Measurements from ENCODE around the gene CTSK. TPM values are rescaled to one million over a fixed set of nuclear protein-coding genes. Genes with fewer than 3 reads are reported as not detected.

CTSK gene
- total RNA-seq, 2 donors from 2014 or later: 6.1 to 8.4 TPM

DNA sequence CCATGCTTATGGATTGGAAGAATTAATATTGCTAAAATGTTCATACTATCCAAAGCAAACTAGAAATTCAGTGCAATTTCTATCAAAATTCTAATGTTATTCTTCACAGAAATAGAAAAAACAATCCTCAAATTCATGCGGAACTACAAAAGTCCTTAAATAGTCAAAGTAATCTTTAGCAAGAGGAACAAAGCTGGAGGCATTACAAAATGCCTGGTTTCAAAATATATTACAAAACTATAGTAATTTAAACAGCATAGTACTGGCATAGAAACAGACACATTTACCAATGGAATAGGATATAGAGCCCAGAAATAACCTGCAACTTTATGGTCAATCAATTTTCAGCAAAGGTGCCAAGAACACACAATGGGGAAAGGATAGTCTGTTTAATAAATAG lies 46.3 kb downstream of the CTSK start:
- Mint-ChIP-seq H3K4me3 (no peak overlapping the region), H3K36me3 (ENCODE audit: low read depth) (peaks cover 3% of the 10 kb centered on the region), H3K4me1 (peaks cover 2% of the 10 kb centered on the region), H3K9me3 (peaks cover 9% of the 10 kb centered on the region), H3K27ac (no peak overlapping the region), H3K27me3 (ENCODE audit: insufficient read depth) (no peaks in the 10 kb centered on the region)
- H3K27me3 ChIP-seq (ENCODE audit: control insufficient read depth, insufficient read depth, low read length, poor library complexity, severe bottlenecking): no peaks in the 10 kb centered on the region
- peaks cover 12% of the 10 kb centered on the region for H3K9me3 ChIP-seq (ENCODE audit: control insufficient read depth, low read length)
- H3K27ac ChIP-seq (ENCODE audit: low read depth, low read length): no peak overlapping the region
- WGBS, 2 experiments (ENCODE audit: insufficient coverage in 1 of 2, insufficient read length in 1 of 2): 100% methylated on average over 1 of the region's 1 CpG; no CpG with 5 or more reads in 1 of the 2 experiments
- TF ChIP-seq, protein P1, sequence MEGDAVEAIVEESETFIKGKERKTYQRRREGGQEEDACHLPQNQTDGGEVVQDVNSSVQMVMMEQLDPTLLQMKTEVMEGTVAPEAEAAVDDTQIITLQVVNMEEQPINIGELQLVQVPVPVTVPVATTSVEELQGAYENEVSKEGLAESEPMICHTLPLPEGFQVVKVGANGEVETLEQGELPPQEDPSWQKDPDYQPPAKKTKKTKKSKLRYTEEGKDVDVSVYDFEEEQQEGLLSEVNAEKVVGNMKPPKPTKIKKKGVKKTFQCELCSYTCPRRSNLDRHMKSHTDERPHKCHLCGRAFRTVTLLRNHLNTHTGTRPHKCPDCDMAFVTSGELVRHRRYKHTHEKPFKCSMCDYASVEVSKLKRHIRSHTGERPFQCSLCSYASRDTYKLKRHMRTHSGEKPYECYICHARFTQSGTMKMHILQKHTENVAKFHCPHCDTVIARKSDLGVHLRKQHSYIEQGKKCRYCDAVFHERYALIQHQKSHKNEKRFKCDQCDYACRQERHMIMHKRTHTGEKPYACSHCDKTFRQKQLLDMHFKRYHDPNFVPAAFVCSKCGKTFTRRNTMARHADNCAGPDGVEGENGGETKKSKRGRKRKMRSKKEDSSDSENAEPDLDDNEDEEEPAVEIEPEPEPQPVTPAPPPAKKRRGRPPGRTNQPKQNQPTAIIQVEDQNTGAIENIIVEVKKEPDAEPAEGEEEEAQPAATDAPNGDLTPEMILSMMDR (conservative IDR thresholded peaks at IDR 0.05): no peak
- H3K4me1 ChIP-seq (ENCODE audit: control insufficient read depth, insufficient read depth, low read length): no peaks in the 10 kb centered on the region
- H3K9ac ChIP-seq (ENCODE audit: extremely low read depth, low read length, poor library complexity, severe bottlenecking): no peak overlapping the region
- DNase-seq: no peak
- no peaks in the 10 kb centered on the region for H3K36me3 ChIP-seq (ENCODE audit: control insufficient read depth, insufficient read depth, low read length)
- no peak overlapping the region for H3K4me3 ChIP-seq (ENCODE audit: low read length)

DNA sequence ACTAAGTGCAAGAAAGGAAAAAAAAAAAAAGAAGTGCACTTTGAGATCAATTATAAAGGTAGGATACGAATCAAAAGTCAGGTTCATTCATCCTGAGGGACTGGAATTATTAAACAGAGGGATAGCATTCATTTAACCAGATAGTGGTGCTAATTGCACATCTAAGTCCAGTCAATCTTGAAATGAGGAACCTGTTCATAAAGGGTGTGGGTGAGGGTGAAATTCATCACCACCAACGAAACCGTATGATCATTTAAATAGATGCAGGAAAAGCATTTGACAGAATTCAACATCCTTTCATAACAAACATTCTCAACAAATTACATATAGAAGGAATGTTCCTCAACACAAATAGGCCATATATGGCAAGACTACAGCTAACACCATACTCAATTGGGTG lies 48.0 kb downstream of the CTSK start:
- DNase-seq: no peak
- Histone ChIP-seq H3K4me1 (ENCODE audit: control insufficient read depth, insufficient read depth, low read length) (no peaks in the 10 kb centered on the region), H3K36me3 (ENCODE audit: control insufficient read depth, insufficient read depth, low read length) (no peaks in the 10 kb centered on the region), H3K27me3 (ENCODE audit: control insufficient read depth, insufficient read depth, low read length, poor library complexity, severe bottlenecking) (no peaks in the 10 kb centered on the region), H3K27ac (ENCODE audit: low read depth, low read length) (no peak overlapping the region), H3K9me3 (ENCODE audit: control insufficient read depth, low read length) (peaks cover 12% of the 10 kb centered on the region), H3K4me3 (ENCODE audit: low read length) (no peak overlapping the region), H3K9ac (ENCODE audit: extremely low read depth, low read length, poor library complexity, severe bottlenecking) (no peak overlapping the region)
- Mint-ChIP-seq H3K36me3 (ENCODE audit: low read depth) (peaks cover 3% of the 10 kb centered on the region), H3K4me1 (no peaks in the 10 kb centered on the region), H3K27me3 (ENCODE audit: insufficient read depth) (no peaks in the 10 kb centered on the region), H3K4me3 (no peak overlapping the region), H3K27ac (no peak overlapping the region), H3K9me3 (peaks cover 9% of the 10 kb centered on the region)
- TF ChIP-seq, protein P1 (conservative IDR thresholded peaks at IDR 0.05): no peak
- 89 to 95% methylated on average over 1 to 3 of the region's 3 CpGs for WGBS, 2 experiments (ENCODE audit: insufficient coverage in 1 of 2, insufficient read length in 1 of 2)

DNA sequence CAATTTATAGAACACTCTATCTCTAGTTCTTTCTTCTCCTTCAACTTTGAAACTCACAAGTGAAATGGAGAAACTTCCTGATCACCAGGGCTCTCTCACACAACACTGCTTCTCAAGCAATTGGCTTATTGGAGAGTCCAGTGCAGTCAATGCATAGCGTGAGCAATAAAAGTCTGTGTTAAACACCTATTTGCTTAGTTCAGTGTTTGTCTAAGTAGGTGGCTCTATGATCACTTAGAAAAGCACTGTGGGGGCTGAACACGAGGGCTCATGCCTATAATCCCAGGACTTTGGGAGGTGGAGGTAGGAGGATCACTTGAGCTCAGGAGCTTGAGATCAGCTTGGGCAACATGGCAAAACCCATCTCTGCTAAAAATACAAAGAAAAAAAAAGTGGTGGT lies 54.6 kb downstream of the CTSK start:
- peaks cover 4% of the 10 kb centered on the region for H3K4me1 Mint-ChIP-seq
- H3K27me3 ChIP-seq (ENCODE audit: control insufficient read depth, insufficient read depth, low read length, poor library complexity, severe bottlenecking): no peaks in the 10 kb centered on the region
- no peak overlapping the region for H3K9ac ChIP-seq (ENCODE audit: extremely low read depth, low read length, poor library complexity, severe bottlenecking)
- H3K27ac Mint-ChIP-seq: no peak overlapping the region
- no peaks in the 10 kb centered on the region for H3K9me3 ChIP-seq (ENCODE audit: control insufficient read depth, low read length)
- no peaks in the 10 kb centered on the region for H3K9me3 Mint-ChIP-seq
- no peaks in the 10 kb centered on the region for H3K36me3 Mint-ChIP-seq (ENCODE audit: low read depth)
- TF ChIP-seq, protein P1 (conservative IDR thresholded peaks at IDR 0.05): no peak
- no peak overlapping the region for H3K4me3 ChIP-seq (ENCODE audit: low read length)
- H3K4me3 Mint-ChIP-seq: no peak overlapping the region
- no peak for DNase-seq
- H3K27me3 Mint-ChIP-seq (ENCODE audit: insufficient read depth): no peaks in the 10 kb centered on the region
- no peaks in the 10 kb centered on the region for H3K36me3 ChIP-seq (ENCODE audit: control insufficient read depth, insufficient read depth, low read length)
- H3K4me1 ChIP-seq (ENCODE audit: control insufficient read depth, insufficient read depth, low read length): peaks cover 5% of the 10 kb centered on the region
- no peak overlapping the region for H3K27ac ChIP-seq (ENCODE audit: low read depth, low read length)
- WGBS, 2 experiments (ENCODE audit: insufficient coverage in 1 of 2, insufficient read length in 1 of 2): 29 to 68% methylated on average over 1 to 2 of the region's 2 CpGs

Data from endodermal cell (in vitro differentiated cells).